Astrocyte of the spinal cord (primary cell): ENCODE data around the gene SLC12A8.

Experiments
- DNase-seq: peaks from one replicate; pipeline ENCODE4 v3.0.0; 2011; ENCODE audit warnings: low read depth, low spot score
- H3K4me3 ChIP-seq: 2 replicates; pipeline ENCODE4 v1.5.1; 2011; ENCODE audit warnings: low read depth, mild to moderate bottlenecking, low read length, moderate library complexity
- in situ Hi-C: cut with HindIII; loops from 2 replicates; pipeline ENCODE4 v1.10.0; 2017; ENCODE audit warnings: low sequenced_read_pairs
- TF ChIP-seq, protein P1 (sequence below): IDR thresholded peaks from 2 replicates; pipeline ENCODE4 v1.5.1; 2012; ENCODE audit warnings: low read depth, mild to moderate bottlenecking, low read length, inconsistent platforms

Gene SLC12A8

DNA sequence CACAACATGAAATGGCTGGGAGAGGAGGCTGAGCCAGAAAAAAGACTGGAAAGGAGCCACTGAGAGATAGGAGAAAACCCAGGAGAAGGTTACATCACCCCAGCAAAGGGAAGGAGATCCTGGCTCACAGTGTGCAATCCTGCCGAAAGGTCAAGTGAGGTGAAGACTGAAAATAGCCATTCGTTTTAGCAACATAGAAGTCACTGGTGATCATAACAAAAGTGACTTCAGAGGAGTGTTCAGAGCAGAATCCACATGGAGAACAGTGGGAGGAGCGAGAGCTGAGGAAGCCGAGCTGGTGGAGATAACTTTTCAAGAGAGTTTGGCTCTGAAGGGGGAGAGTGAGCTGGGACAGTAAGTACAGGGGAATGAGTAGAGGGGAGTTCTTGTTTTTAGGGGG is 151.4 kb downstream of the SLC12A8 start:
- in situ Hi-C loops = no loop called here
- no peak for DNase-seq
- TF ChIP-seq, protein P1, sequence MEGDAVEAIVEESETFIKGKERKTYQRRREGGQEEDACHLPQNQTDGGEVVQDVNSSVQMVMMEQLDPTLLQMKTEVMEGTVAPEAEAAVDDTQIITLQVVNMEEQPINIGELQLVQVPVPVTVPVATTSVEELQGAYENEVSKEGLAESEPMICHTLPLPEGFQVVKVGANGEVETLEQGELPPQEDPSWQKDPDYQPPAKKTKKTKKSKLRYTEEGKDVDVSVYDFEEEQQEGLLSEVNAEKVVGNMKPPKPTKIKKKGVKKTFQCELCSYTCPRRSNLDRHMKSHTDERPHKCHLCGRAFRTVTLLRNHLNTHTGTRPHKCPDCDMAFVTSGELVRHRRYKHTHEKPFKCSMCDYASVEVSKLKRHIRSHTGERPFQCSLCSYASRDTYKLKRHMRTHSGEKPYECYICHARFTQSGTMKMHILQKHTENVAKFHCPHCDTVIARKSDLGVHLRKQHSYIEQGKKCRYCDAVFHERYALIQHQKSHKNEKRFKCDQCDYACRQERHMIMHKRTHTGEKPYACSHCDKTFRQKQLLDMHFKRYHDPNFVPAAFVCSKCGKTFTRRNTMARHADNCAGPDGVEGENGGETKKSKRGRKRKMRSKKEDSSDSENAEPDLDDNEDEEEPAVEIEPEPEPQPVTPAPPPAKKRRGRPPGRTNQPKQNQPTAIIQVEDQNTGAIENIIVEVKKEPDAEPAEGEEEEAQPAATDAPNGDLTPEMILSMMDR = no peak
- H3K4me3 ChIP-seq = no peak overlapping the region

DNA sequence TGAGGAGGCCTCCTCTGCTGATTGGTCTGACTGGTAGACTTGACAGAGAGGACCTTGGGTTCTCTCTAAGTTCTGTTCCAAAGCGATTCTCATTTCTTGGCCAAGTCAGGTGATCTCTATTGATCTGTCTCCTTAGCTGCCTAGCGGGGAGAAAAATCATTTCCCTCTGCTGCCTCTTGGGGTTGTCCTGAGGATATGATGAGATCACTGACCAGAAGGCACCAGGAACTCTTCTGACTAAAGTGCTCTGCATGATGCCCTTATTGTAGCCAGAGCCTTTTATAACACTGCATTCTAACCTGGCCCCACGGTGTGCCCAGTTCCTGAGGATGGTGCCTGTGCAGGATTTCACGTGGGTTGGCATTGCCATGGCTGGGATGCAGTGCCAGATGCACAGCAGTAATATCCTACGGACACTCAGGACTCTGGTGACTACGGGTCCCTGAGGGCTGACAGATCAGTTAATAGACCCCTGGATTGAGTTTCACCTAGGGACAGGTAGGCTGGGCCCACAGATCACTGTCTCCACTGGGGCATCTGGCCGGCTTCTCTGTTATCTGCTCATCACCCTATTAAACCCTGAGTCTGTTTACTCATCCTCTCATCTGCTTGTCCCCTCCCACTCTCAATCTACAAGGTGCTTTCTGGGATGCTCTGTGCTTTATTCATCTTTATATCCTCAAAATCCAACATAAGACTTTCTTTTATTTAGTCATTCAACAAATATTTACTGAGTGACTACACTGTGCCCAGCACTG is 152.9 kb downstream of the SLC12A8 start:
- DNase-seq = no peak
- TF ChIP-seq, protein P1 = no peak
- in situ Hi-C loops = no loop called here
- no peak overlapping the region for H3K4me3 ChIP-seq

DNA sequence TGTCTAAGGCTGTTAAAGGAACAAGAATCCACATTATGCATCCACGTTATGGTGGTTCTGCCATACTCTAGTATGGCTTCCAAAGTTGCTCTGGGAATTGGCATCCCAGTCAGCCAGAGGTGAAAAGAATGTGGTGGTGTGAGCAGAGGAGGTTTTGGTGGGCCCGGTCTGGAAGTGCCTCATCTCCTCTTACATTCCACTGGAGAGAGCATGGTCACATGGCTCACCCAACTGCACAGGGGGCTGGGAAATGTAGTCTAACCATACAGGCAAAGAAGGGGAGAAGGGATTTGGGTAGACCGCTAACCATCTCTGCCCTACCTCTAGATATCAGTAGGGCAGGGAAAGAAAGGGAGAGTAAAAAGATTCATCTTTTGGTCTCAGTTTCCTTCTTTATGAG is 153.6 kb downstream of the SLC12A8 start:
- DNase-seq = no peak
- TF ChIP-seq, protein P1 = no peak
- no peak overlapping the region for H3K4me3 ChIP-seq
- in situ Hi-C loops = no loop called here

DNA sequence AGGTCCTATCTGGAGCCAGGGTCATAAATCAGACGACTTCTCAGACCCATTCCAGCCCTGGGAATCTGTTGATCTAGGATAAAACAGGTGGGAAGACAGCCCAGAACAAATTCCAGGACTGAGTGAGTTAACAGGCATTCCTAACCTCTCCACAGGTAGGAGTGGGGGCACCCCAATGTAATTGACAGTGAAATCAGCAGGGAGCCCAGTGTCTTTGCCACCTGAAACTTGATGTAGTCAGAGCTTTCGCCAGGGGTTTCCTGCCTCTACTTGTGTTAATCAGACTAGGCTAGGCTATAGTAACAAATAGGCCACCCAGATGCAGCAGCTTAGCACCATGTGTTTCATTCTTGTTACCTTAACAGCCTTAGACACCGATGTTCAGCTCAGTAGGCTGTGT is 154.0 kb downstream of the SLC12A8 start:
- DNase-seq = no peak
- H3K4me3 ChIP-seq = no peak overlapping the region
- in situ Hi-C loops = no loop called here
- TF ChIP-seq, protein P1 = no peak

DNA sequence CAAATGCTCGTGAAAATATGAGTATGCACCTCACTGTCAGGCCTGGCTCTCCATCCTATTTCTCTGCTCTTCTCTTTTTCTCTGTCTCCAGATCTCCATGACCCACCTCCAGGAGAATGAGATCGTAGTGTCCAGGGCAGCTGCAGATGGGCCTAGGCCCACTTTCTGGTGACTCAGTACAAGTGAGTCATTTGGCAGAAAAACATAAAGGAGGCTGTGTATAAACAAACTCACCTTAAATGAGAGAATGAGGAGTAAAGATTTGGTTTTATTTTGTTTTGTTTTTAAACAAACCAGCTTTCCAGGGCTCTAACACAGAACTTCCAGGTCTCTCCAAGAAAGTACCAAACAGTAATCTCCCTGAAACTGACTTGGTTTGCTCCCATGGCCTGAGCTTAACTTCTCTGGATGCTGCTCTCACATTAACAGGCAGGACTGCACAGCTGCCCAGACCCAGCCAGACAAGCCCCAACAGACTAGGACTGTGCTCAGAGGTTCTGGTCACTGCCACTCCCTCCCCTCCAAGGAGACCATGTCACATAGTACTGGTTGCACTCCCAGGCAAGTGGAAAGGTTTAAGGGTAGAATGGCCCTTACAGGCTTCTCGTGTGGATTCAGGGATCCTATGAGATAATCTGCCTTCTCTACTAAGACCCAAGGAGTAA is 155.2 kb downstream of the SLC12A8 start:
- TF ChIP-seq, protein P1 = no peak
- no peak overlapping the region for H3K4me3 ChIP-seq
- in situ Hi-C loops = no loop called here
- peak; percentile 86 for DNase-seq

DNA sequence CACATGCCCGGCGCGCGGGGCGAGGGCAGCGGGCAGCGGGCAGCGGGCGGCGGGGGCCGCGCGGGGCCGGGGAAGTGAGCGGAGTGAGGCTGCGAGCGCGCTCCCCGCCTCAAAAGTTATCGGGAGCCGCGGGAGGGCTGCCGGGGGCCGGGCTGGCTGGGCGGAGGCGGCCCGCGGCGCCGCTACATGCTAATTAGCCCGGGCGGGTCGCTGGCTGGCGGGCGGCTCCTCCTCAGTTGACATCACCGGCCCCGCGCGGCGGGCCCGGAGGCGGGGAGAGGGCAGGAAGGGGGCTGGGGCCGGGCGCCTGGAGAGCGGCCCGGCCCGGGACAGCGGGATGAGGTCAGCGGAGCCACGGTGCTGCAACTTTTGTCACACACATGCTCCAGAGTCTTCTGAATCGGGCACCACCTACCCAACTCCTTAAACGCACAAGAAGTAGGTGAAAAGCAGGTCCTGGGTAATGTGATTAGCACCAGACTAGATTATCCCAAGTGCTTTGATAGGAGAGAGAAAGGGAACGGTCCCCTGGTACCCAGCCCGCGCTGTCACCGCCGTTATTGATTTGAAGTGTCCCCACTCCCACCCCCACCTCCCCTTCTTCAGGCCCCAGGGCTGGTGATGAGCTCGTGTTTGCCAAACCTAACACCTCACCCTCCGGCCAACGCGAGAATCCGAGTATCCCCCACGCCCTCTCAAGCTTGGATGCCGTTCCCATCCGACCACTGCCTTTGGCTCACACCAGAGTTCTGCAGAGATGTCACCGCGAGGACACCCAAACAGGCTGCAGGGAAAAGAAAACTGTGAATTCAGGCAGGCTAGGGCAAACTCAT is 156.4 kb downstream of the SLC12A8 start, which contains the start of gene HEG1:
HEG1 (minus strand) TSS at position 85 of the 833 bp plus-strand sequence. CDS start 107 bp downstream, outside the sequence.
- in situ Hi-C loops = no loop called here
- DNase-seq = peak; percentile 88
- TF ChIP-seq, protein P1 = no peak
- peak within 1 kb of the TSS; percentile 90 for H3K4me3 ChIP-seq
